ENCODE data around the gene CPZ. TPM values are rescaled to one million over a fixed set of nuclear protein-coding genes. Genes with fewer than 3 reads are reported as not detected.

CPZ gene
- total RNA-seq, 1 donor from 2014 or later, result 2.9 TPM

DNA sequence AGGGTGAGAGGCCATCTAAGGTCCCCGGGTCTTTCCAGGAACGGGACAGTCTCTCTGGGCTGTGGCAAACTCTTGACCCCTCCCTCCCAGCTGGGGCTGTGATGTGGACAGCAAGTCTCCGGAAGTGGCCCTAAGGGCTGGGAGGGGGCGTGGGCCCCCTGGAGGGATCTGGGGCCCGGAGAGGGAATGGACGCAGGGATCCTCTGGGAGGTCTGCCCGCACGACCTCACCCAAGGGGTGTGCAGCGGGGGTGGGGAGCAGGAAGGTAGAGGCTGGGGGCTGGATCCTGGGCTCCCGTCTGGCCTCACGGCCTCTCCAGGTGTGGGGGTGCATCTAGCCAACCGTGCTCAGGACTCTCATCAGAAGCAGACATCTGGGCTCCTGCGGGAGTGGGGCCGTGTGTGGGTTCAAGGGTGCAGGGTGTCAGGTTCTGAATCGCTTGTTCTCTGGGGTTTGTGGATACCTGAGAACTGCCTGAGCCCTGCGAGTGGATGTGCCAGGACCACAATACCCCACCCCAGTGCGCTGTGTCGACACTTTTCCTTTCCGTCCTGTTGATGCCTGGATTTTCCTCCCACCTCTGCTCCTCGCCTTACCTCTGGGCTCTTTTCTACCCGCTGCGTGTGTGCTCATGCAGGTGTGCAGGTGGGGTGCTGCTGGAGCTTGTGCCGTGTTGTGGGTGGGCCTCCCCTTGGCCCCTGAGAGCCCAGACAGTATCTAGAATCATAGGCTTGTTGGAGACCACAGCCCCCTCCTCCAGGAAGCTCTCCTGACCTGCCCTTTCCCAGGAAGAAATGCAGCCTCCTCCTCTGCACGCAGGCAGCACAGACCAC is 915 bp downstream of the CPZ start:
- no peak for FAIRE-seq
- no peak for DNase-seq (ENCODE audit: low spot score in 2 of 2)

DNA sequence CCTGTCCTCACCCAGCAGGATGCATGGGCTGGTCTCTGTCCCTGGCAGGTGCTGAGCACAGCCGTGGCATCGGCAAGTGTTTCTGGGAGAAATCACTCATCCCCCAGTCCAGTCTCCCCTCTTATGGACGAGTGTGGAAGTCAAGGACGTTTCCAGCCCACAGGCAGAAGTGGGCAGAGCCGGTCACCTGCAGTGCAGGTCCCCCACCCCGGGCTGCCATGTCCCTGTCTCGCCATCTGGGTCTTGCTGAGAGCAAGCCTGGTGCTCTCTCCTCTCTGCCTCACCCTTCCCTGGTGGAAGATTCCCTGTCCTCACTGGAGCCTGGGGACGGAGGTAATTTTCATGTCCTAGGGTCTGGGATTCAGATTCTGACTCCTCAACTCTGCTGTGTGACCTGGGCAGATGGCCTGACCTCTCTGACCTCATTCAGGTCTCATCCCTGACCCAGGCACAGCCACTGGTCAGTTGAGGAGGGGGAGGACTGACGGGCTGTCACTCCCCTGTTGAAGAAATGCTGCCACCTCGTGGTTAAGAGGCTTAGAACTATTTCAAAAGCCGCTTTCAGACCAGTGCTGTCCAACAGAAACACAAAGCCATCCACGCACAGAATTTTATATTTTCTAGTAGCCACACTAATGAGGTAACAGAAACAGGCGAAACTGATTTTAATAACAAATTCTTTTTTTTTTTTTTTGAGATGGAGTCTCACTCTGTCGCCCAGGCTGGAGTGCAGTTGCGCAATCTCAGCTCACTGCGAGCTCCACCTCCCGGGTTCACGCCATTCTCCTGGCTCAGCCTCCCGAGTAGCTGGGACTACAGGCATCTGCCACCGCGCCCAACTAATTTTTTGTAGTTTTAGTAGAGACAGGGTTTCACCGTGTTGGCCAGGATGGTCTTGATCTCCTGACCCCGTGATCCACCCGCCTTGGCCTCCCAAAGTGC is 1.8 kb downstream of the CPZ start:
- no peak for FAIRE-seq
- DNase-seq (ENCODE audit: low spot score in 2 of 2), result peak; percentile 77 to 87

DNA sequence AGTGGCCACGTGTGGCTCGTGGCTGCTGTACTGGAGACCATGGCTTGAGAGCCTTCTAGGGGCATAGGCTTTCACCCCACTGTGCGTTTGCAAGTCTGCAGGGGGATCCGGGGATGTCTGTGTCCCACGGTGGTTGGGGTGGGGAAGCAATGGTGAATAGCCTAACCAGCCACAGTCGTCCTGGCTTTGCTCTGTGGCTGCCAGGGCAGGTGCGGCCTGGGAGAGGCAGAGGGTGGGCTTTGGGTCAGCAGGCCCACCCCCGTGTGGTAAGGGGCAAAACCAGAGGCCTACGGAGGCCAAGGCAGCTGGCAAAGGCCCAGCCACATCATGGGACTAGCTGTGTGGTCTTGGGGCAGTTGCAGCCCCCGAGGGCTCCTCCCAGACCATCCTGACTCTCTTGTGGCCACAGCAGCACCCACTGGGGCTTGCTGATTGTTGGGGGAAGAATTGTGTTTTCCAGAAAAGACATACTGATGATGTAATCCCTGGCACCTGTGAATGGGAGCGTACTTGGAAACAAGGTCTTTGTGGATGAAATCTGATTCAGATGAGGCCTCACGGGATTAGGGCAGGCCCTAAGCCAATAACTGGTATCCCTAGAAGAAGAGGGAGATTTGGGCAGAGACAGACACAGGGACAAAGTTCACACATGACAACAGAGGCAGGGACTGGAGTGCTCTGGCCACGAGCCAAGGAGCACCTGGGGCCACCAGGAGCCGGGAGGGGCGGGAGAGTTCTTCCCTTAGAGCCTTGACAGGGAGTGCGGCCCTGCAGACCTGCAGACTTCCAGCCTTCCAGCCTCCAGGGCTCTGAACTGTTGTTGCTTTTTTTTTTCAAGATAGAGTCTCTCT is 2.9 kb downstream of the CPZ start:
- DNase-seq (ENCODE audit: low spot score in 2 of 2) (no peak), FAIRE-seq (no peak)

DNA sequence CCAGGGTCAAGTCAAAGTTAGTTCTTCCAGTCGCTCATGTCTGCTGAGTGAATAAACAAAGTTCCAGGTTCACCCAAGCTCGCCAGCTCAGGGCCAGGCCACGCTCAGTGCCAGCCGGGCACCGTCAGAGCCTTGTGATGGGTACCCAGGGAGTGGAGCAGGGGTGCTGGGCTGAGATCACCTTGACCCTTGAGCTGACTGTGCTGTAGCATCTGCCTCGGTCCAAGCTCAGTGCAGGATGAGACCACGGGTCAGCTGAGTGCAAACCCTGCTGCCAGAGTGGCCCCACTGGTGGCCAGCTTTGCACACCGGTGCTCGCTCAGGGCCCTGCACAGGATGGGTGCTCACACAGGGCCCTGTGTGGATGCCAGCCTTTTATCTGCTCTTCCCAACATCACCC is 4.3 kb downstream of the CPZ start:
- DNase-seq (ENCODE audit: low spot score in 2 of 2) (no peak), FAIRE-seq (no peak)

DNA sequence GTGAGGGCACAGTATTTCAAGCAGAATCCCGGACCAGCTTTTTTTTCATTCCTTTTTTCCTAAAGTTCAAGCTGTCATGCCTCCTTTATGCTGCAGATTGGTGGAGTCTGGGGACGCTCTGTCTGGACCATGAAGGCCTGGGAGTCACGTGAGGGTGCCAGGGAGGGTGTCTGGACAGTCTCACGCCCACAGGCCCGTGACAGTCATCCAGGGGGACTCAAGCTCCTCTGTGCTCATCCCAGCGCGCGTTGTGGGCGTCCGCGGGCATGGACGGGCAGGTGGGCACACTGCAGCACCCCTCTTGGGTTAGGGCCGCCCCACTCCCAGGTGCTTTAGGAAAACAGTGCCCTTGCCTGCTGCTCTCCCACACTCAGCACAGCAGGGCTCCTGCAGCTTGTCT is 4.8 kb downstream of the CPZ start:
- no peak for FAIRE-seq
- DNase-seq (ENCODE audit: low spot score in 2 of 2), result no peak

DNA sequence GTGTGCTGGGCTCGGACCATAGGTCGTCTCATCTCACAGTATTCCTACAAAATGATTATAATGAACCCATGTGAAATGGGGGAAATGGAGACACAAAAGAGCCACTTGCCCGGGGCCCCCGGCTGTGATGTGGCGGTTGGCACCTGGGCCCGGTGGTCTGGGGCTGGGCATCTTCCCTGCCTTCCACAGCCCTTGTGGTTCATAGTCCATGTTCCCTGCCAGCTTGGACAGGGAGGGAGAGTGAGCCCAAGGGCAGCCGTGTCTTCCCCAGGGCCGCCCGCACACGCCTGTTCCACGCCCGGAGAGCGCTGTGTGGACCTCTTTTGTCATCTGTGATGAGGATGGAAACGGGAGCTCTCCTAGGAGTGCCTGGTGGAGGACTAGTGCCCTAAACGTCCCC is 5.2 kb downstream of the CPZ start:
- no peak for DNase-seq (ENCODE audit: low spot score in 2 of 2)
- FAIRE-seq, result no peak

DNA sequence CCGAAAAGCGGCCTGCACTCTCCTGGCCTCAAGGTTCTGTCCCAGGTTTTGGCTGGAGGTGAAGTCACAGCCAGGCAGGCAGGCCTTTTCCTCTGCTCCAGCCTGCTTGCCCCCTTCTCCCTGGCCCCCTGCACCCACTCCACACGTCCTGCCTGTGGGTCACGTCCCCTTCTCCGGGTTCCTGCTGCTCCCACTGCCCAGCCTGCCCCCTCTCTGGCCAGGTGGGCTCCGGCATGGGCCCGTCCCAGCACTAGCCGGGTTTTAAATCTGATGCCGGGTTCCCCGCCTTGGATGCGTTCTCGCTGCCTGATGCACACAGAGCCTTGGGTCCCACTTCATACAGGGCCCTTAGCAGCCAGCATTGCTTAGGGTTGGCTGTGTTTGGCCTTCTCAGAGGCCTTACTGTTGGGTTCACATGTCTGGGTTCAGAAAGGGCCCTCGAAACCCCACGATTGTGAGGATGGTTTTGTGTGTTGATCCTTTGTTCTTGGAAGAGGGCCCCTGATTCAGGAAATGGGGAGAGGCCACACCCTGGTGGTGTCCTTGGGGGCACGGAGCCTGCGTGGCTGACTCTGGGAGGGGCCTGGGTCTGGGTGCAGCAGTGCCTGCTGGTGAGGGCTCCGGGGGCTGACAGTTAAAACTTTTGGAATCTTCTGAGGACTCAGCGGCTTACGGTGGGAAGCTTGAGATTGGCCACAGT is 6.0 kb downstream of the CPZ start:
- DNase-seq (ENCODE audit: low spot score in 2 of 2) (no peak), FAIRE-seq (no peak)

DNA sequence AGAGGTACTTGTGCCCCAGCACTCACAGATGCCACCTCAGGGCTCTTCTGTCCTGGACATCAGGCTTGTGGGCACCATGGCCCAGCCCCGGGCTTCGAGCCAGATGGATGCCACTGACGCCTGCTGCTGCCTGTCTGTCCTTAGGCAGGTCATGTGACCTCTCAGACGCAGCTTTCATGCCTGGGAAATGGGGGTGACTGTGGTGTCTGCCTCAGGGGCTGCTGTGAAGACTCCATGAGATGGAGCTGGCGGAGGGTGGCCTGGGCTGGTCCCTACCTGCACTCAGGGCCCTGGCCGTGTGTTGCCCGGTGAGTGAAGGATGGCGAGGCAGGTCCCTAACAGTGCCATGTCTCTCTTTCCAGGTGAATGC is 6.5 kb downstream of the CPZ start:
- no peak for FAIRE-seq

DNA sequence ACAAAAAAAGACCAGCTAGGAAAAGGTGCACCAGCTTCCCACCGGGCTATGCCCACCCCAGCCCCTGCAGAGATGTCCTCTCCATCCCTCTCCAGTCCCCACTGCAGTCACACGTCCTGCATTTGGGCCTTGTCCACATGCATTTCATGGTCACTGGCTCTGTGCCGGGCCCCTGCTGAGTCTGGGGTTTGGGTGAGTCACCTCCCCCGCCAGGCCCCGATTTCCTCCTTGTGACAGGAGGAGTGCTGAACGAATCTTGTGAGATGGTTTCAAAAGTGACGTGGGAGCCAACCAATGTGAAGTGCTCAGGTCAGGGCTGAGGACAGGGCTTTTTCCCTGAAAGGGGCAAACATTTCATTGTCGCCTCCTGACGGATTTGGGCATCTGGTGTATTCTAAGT is 7.1 kb downstream of the CPZ start:
- no peak for DNase-seq (ENCODE audit: low spot score in 2 of 2)
- no peak for FAIRE-seq

More for the DNA sequence above, 6.5 kb downstream of the CPZ start:
- DNase-seq (ENCODE audit: low spot score in 2 of 2), result no peak

DNA sequence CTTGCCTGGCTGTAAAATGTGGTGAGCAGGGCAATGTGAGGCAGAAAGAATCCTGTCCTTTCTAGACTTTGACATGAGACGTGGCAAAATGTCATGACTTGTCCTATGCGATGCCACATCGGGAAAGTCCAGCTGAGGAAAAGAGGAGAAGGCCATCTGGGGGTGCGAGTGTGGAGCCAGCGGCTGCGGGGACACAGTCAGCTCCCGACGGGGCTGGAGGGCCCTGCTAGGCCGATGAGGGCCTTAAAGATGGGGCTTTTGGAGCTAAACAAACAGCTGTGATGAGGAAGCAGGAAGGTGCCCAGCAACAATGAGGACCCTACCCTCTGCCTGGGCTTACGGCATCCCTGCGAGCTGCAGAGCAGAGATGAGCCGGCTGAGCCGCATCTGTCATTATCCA is 7.7 kb downstream of the CPZ start:
- FAIRE-seq (no peak), DNase-seq (ENCODE audit: low spot score in 2 of 2) (no peak)

DNA sequence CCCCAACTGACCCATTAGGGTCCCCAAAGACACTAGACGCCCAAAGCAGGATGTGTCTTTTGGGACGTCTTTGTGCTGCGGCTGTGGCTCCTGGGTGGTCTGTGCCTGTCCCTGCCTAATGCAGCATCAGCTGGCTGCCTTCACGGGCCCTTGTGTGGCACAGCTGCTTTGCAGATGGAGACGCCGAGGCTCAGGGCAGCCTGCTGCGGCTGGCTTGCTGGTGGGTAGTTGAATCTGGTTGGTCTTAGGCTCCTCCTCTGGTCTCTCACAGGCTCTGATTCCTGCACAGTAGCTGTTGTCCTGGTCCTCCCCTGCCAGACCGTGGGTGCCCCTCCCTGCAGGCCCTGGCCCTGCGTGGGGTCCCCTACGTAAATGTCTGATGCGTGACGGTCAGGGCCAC is 8.1 kb downstream of the CPZ start:
- DNase-seq (ENCODE audit: low spot score in 2 of 2) (no peak), FAIRE-seq (no peak)

DNA sequence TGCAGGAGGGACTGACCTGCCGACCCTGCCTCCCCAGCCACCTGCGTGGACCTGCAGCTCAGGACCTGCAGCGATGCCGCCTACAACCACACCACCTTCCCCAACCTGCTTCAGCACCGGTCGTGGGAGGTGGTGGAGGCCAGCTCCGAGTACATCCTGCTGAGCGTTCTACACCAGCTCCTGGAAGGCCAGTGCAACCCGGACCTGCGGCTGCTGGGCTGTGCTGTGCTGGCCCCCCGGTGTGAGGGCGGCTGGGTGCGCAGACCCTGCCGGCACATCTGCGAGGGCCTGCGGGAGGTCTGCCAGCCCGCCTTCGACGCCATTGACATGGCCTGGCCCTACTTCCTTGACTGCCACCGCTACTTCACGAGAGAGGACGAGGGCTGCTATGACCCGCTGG is 8.5 kb downstream of the CPZ start:
- FAIRE-seq (no peak), DNase-seq (ENCODE audit: low spot score in 2 of 2) (no peak)

DNA sequence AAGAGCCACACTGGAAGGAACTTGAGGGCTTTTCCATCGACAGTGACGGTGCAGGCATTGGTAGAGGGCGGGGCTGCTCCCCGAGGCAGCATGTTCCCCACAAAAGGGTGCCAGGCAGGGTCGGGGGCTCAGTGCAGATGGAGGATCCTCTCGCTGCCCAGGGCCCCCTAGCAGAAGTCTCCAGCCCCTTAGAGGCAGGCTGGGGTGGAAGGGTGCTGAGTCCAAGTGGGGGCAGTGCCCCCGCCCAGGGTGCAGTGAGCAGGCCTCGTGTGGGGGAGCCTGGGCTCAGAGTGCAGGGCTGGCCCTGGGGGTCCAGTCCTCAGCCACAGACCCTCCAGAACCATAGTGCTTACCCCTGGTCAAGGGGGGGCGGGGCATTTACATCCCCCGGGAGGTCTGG is 9.0 kb downstream of the CPZ start:
- no peak for FAIRE-seq

DNA sequence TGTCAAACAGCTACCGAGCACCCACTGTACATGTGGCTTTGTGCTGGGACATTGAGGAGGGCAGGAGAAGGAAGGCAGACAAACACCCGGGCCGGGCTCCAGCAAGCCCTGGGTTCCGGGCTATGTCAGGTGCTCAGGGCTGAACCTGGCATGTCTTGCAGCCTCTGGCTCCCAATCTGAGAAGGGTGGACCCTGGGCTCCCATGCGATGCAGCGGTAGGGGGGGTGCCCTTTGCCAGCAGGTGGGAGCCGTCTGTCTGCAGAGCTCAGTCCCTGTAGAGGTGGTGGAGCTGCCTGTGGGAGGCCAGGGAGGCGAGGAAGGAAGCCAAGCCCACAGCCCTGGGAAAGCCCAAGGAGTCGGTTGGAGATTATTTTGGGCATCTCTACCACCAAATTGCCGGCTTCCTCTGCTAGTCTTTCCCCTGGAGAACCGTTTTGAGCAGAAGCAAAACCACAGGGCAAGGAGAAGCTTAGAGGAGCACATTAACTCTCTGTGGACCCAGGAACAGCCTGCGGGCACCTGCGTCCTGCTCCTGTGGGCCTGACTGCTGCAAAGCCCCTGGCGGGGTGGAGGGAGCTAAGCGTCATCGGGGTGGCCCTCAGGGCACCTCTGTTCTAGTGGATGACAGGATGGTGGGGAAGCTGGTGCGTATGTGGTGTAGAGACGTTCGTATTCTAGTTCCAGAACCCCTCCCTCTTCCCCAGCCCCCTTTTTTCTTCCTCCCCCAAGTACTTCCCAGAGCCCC is 10.3 kb downstream of the CPZ start:
- FAIRE-seq (no peak), DNase-seq (ENCODE audit: low spot score in 2 of 2) (no peak)

More for the DNA sequence above, 9.0 kb downstream of the CPZ start:
- DNase-seq (ENCODE audit: low spot score in 2 of 2), result no peak

DNA sequence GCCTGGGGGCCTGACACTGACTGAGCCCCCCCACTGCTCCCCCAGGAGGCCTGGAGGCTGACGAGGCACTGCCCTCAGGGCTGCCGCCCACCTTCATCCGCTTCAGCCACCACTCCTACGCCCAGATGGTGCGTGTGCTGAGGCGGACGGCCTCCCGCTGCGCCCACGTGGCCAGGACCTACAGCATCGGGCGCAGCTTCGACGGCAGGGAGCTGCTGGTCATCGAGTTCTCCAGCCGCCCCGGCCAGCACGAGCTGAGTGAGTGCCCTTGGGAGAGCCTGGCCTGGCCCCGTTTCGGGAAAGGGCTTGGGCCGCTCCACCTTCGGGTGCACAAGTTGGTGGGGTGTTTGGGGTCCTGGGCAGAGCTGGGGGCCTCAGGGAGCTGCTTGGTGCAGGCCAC is 11.4 kb downstream of the CPZ start:
- no peak for DNase-seq (ENCODE audit: low spot score in 2 of 2)
- no peak for FAIRE-seq

DNA sequence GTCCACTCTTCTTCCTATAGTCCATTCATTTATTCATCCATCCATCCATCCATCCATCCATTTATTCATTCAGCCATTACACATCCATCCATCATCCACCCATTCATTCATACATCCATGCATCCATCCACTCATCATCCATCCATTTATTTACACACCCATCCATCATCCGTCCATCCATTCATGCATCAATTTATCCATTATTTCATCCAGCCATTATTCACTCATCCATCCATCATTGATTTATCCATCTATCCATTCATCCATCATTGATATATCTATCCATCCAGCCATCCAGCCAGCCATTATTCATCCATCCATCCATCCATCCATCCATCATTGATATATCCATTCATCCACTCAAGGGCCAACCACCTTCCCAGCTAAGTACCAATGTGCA is 12.7 kb downstream of the CPZ start:
- FAIRE-seq (no peak), DNase-seq (ENCODE audit: low spot score in 2 of 2) (no peak)

DNA sequence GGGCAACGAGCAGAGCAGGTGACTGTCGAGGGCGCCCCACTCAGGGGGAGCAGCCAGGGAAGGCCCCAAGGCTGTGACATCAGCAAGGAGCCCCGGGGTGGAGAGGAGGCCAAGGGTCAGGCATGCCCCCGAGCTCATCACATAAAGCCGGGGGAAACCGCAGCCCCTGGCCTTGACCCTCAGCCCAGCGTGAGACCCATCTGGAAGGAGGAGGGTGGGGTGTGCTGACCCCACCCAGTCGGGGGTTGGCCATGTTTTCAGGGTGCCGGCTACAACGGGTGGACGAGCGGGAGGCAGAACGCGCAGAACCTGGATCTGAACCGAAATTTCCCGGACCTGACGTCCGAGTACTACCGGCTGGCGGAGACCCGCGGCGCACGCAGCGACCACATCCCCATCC is 13.9 kb downstream of the CPZ start:
- no peak for DNase-seq (ENCODE audit: low spot score in 2 of 2)
- no peak for FAIRE-seq

DNA sequence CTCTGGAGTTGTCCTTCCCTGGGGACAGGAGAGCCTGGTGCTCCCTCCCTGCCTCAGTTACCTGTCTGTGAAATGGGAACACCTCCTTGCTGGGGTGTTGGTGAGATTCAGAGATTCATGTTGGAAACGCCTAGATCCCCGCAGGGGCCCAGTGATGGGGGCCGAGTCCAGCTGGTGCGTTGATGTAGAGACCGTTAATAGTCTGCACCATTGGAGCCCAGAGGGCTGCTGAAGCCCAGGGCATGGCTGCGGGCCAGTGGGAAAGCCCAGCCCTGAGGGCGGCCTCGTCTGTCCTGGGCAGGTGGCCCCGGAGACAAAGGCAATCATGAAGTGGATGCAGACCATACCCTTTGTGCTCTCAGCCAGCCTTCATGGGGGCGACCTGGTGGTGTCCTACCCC is 14.4 kb downstream of the CPZ start:
- FAIRE-seq, result no peak
- DNase-seq (ENCODE audit: low spot score in 2 of 2), result no peak

Data from frontal cortex (tissue), 4 donors.